HG03095 (cell line): Measurements from ENCODE around the gene PLAC9.
"Not testable (repeated sequence)": the region's sequence is repeated elsewhere in the genome, so short reads cannot be mapped to it uniquely, and the experiment has no call there.

Source experiments
- ATAC-seq: cut with Tn5 transposase; IDR thresholded peaks from one replicate; pipeline ENCODE4 v1.9.1; 2021; ENCODE audit warnings: moderate library complexity; ENCODE audit not compliant: unreplicated experiment

The PLAC9 gene, protein sequence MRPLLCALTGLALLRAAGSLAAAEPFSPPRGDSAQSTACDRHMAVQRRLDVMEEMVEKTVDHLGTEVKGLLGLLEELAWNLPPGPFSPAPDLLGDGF

DNA sequence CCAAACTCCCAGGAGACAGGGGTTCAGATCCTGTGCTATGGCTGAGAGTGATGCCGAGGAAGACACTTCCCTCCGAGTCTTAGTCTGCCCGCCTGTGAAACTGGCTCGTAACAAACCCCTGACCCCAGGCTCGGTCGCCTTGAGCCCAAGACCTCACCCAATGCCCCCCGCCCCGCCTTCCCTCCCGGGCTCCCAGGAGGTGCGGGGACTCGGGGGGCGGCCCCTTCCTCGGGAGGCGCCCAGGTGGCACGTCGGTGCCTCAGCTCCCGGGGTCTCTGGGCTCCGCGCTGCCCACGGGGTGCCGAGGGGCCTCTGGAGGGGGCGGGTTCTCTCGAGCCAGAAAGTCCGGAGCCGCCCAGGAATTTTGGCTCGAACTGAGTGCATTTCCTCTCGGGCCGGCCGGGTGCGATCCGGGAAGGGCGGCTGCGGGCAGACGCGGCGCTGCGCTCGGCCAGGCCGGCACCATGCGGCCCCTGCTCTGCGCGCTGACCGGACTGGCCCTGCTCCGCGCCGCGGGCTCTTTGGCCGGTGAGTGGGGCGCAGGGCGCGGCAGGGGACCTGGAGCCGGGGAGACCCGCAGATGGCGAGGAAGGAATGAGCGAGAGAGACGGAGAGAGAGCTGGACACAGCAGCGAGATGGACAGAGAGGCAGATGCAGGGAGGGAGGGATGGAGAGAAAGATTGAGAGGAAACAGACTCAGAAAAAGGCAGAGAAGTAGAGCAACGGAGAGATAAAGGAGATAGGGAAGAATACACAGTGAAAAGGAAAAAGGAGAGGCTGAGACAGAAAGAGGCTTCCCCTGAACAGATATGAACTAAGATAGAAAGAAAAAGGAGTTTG, at the start of gene PLAC9:
Gene PLAC9 (plus strand): TSS at position 432 of the 841 bp plus-strand sequence. CDS start 33 bp downstream, at position 465.
- no peak for ATAC-seq

DNA sequence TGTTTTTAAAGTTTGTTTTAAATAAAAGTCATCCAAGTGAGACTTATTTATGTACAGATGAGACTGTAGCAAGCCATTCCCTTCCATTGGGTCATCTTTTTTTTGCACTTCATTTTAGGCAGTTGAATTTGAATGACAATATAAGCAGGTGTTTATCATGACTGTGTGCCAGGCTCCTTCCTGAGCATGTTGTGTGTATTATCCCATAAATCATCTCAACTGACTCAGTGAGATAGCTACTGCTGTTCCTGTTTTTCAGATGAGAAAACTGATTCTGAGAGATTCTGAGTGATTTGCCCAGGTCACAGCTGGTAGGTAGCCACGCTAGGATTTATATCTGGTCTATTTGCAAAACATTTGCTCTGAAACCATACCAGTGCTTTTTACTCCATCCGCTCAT, 42.4 kb upstream of the PLAC9 start:
- ATAC-seq, result no peak

DNA sequence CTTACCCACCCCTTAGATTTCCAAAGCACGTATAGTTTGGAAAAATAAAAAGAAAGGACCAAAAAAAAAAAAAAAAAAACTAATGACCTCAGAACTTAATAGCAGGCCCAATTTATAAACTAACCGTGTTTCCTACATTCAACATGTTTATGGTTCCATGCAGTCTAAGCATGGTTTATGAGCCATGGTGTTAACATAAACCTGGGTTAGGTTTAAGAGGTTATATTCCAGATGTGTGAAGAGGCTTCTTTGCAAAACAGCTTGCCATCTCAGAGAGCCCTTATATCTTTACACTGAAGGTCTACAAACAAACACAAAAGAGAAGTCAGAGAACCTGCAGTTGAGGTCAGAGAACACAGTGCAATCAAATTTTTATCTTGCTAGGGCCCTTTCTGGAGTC, 38.3 kb upstream of the PLAC9 start:
- ATAC-seq, result no peak

DNA sequence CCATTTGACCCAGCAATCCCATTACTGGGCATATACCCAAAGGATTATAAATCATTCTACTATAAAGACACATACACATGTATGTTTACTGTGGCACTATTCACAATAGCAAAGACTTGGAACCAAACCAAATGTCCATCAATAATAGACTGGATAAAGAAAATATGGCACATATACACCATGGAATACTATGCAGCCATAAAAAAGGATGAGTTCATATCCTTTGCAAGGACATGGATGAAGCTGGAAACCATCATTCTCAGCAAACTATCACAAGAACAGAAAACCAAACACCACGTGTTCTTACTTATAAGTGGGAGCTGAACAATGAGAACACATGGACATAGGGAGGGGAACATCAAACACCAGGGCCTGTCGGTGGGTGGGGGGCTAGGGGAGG, 34.3 kb upstream of the PLAC9 start:
- not testable (repeated sequence) for ATAC-seq

DNA sequence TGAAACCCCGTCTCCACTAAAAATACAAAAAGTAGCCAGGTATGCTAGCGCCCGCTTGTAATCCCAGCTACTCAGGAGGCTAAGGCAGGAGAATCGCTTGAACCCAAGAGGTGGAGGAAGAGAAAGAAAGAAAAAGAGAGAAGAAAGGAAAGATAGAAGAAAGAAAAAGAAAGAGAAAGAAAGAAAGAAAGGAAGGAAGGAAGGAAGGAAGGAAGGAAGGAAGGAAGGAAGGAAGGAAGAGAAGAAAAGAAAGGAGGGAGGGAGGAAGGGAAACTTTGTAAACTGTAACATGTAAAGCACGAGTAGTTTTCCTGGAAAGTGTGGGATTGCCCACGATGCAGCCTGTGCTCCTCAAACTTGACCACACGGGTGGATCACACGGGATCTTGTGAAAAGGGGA, 33.2 kb upstream of the PLAC9 start:
- not testable (repeated sequence) for ATAC-seq

DNA sequence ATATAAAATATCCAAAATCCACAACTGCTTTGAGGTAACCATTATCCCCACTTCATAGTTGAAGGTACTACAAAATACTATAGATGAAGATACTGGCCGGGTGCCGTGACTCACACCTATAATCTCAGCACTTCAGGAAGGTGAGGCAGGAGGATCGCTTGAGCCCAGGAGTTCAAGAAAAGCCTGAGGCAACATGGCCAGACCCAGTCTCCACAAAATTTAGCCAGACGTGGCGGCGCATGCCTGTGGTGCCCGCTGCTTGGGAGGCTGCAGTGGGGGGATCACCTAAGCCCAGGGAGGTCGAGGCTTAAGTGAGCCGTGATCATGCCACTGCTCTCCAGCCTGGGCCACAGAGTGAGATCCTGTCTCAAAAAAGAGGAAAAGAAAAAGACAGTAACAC, 32.4 kb upstream of the PLAC9 start:
- ATAC-seq, result no peak

DNA sequence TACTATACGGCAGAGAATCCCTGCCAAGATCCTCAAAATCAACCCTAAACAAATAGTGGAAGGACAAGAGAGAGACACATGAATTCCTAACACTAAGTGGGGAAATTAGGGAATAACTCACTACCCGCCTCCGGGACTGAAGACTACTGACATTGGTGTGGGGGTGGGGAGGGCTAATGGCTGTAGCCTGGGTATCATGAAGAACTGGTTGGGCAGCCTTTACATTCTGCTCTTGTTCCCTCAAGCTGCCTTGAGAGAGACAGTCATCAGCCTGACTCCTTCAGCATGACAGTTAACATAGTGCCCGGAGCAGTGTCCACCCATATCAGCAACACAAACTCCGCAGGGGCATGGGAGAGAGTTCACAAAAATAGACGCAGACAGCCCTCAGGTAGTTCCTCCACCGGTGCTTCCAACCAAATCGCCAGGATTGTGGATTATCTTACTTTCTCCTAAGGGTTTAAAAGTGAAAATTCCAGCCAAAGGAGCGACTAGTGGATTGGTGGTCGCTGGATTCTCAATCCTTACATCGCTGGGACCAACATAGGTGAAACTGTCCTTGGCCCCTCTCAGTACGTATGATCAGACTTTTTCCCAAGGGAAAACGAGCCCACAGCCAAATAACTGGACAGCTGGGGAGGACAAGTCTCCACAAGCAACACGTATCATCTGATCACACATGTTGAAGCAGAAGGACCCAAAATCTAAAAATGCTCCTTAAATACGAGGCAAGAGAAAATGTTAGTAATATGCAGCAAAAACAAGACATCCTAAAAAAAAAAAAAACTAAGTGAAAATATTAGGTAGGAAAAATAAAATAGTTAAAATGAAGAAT, 31.5 kb upstream of the PLAC9 start:
- no peak for ATAC-seq

DNA sequence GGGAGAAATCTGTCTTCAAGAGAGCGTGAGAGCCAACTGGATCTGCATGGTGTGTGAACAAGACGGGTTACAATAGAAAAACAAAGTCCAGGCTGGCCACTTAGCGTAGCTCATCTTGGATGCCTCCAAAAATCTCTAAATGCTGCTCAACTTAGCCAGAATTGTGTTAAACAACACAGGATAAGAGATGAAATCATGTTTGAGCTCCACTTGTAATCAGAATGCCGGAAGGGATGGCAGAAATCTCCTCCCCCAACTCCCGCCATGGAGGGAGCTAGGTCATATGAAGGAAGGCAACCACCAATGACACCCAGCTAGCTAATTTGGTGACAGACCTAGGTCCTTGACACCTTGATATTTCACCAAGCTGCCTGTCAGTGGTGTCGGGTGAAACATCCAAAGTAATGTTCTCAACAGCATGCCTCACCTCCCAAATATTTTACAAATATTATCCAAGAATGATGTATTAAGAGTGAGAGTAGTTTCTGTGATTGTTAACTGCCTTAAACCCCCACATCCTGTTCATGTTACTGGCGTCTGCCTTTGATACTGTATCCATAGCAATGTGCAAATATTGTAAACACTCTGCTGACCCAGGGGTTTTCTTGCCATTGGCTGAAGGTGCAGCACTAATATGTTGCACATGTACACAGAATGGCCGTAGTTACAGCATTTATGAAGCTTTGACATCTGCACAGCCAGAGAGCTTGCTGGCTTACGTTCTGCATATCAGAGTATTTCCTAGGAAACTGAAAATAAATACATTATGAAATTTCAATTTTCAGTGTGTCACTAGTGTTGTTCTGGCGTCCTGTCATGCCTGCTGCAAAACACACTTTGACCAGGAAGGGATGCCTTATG, 28.2 kb upstream of the PLAC9 start:
- ATAC-seq, result peak; percentile 70

DNA sequence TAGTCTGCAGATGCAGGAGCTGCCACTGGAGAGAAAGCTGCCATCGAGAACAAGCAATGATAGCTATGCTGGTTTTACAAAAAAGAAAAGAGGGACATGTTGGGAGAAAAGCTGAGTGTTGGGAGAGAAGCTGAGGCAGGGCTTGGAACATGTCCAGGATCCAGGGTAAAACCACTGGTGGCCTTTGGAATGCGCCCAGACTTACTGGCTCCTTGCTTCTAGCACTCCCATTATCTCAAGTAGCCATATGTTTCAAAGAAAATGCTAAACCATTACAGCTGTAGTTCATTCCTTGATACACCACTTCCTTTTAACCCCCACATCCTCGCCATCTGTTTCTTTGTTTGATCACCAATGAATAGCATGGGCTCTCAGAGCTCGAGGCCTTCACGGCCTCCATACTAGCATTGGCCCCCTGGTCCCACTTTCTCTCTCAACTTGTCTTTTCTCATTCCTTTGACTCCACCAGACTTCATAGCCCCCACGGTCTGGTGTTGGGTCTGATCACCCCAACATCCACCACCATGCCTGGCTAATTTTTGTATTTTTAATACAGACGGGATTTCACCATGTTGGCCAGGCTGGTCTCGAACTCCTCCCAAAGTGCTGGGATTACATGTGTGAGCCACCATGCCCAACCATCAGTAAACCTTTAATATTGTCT, 23.8 kb upstream of the PLAC9 start:
- no peak for ATAC-seq

DNA sequence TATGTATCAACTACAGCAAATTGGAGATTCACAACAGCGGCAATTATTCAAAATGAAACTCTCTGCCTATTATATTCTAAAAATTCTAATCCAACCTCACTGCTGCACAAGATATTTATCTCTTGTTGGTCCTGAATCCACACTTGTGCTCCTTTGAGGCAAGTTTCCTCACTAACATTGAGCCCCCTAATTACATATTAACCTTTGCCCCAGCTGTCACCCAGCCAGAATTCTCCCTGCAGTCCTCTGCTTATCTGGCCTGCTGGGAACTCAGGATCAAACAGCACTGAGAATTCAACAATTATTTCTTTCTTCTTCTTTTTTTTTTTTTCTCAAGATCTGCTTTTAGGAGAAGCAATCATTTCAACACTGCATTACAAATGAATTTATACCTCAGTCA, 21.5 kb upstream of the PLAC9 start:
- ATAC-seq, result no peak

DNA sequence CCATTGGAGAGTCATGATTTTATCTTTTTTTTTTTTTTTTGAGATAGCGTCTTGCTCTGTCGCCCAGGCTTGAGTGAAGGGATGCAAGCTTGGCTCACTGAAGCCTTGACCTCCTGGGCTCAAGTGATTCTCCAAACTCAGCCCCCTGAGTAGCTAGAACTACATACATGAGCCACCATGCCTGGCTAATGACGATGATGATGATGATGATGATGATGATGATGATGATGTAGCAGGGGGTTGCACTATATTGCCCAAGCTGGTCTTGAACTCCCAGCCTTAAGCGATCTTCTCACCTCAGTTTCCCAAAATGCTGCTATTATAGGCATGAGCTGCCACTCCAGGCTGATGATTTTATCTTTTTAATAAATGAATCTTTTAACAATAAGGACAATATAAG, 13.9 kb upstream of the PLAC9 start:
- ATAC-seq, result no peak

DNA sequence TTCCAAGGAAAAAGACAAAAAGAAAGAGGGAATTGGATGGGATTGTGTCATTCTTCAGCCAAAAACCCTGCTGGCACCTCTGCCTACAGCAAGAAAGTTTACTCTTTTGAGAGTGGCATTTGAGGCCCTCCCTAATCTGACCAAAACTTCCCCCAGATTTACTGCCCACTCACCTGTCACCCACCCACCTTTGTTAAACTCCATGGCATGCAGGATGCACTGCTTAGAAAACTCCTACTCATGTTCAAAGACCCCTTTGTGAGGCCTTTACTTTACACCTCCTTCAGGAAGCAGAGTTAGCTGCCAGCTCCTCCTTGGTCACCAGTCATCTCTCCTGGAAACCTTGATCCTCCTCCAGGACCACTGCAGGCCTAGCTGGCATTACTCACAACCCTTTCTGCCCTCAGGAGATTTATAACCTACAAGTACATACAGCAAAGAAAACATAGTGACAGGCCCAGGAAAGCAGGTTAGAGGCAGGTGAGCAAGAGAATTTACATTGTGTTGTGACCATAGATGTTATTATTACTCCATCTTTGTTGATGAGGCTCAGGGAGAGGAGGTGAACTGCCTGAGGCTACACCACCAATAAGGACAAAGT, 10.3 kb upstream of the PLAC9 start:
- no peak for ATAC-seq

DNA sequence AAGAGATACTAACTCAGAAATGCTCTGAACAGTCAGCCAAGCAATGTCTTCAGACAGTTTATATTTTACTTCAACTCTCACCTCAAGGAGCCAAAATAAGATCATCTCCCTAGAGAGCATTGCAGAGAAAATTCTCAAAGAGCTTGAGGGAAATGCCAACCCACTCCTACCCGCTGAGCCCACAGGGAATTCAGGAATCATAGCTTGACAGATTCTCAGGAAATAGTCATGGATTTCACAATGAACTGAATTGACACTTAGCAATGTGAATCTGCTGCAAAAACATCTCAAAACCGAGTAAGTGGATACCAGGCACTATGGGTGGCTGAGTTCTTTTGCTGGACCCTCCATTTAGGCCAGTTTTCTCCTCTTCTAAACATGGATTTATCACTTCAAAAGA, 9.8 kb upstream of the PLAC9 start:
- ATAC-seq, result no peak

DNA sequence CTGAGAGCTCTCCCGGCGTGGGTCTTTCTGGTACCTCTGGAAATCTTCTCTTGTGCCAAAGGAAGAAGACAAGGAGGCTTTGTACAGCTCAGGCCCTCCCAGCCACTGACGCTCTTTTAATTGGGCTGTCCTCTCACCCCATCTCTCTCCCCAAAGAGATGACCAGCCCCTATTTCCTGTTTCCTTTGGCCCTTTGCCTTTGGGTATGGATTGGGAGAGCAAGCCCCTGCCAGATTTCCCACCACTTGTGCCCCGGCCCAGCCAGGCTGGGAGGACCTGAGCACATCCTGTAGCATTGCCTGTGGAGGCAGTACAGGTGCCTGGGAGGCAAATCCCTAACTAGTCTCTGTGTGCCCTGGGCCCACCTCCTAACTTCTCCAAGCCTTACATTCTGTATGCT, 5.7 kb upstream of the PLAC9 start:
- ATAC-seq, result no peak

DNA sequence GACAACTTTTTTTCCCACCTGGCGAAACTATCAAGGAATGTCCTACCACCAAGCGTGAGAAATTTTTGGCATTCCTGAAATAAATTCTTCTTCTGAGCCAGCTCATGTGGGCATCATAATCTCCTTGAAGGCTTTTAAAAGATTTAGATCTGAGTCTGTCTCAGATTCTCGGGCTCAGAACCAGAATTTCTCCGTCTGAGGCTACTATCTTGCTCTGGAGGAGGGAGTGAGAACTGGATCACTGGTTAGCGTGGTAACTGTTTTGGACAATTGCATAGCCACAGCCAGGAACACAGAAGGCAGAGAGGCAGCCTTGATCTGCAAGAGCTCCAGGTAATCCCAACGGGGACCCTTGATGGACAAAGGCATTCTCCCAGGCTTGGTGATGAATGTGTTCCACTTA, 1.0 kb upstream of the PLAC9 start:
- no peak for ATAC-seq

DNA sequence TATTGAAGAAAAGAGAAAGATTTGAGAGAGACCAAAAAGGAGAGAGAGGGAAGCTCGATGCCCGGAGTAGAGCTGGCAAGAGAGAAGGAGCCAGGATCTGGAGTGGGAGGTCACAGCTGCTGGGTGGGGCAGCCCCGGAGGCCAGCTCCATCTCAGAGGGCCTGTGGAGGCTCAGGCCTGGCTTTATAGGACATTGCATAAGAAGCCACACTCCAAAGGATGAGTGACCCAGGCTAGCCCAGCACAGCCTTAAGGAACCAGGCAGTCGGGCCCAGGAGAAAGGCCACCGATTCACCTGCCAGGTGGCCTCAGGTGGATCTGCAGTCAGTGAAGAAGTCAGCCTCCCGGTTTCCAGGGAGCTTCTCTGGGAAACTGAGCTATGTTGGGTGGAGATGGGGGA, 676 bp downstream of the PLAC9 start:
- ATAC-seq, result no peak

DNA sequence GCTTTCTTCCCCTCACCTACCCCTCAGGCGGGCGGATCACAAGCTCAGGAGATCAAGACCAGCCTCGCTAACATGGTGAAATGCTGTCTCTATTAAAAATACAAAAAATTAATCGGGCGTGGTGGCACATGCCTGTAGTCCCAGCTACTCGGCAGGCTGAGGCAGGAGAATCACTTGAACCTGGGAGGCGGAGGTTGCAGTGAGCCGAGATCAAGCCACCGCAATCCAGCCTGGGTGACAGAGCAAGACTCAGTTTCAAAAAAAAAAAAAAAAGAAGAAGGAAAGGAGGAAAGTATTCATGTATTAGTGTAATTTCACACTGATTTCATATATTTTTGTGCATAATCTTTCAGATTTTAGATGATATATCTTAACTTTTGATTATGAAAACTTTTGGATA, 1.2 kb downstream of the PLAC9 start:
- ATAC-seq, result not testable (repeated sequence)

DNA sequence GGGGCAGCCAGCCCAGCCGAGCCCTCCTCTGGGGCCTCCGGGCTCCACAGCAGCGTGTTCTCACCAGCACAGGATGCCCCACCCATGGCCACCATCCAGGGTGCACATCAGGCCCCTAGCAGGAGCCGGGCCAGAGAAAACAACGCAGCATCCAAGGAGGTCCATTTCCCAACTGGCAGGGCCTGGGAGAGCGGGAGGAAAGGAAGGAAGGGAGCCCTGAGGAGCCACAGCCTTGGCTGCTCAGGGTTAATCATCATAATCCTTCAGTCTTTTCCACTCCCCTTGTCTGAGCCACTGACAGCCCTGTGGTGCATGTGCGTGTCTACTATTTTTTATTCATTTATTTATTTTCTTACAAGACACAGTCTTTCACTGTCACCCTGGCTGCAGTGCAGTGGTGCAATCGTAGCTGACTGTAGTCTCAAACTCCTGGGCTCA, 3.6 kb downstream of the PLAC9 start:
- ATAC-seq, result no peak

DNA sequence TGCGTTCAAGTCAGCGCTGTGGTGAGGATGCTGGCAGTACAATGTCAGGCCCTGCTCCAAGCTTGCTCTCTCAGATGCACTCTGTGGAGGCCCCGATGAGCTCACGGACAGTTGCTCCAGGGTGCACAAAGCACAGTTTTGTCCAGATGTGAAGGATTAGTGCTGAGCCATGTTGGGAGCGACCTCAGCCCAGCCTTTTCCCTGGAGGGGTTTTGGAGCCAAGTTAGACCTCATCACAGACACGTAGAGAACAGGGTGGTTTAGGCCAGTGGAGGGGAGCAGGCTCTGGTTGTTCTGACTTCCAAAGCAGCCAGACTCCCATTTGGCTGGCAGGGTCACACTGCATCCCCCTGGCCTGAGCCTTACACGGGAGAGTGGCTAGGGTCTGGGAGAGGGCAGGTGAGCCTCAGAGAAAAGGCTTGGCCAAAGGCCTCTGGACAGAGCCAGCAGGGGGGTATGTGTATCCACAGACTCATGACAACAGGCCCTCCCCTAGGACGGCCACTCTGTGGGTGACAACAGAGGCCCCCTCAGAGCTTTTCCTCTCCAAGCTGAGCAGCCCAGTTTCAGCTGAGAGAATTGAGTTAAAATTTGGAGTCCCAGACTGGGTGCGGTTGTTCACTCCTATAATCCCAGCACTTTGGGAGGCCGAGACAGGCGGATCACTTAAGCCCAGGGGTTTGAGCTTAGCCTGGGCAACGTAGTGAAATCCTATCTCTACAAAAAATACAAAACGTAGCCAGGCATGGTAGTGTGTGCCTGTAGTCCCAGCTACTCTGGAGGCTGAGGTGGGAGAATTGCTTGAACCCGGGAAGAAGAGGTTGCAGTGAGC, 4.7 kb downstream of the PLAC9 start:
- no peak for ATAC-seq
